PC-9 (cell line): ENCODE measurements around the gene OGFOD1.

Source experiments
- CTCF ChIP-seq: fragments of 200-600 bp; sonication (generic); conservative IDR thresholded peaks from 2 replicates; pipeline ENCODE4 v1.6.1; 2017; ENCODE audit warnings: mixed run types, antibody characterized with exemption, mild to moderate bottlenecking, moderate library complexity
- EZH2 ChIP-seq: fragments of 200-600 bp; sonication (generic); IDR thresholded peaks from 2 replicates; pipeline ENCODE4 v1.8.0; 2017; ENCODE audit warnings: antibody characterized with exemption, low read depth

GRCh38 chr16:56419740-56420548 is 31.4 kb upstream of the OGFOD1 start:
- no peak for TF ChIP-seq CTCF
- TF ChIP-seq EZH2, result no peak
